Liver (tissue), 9 donors: ENCODE results near the gene ACO2. TPM values are rescaled to one million over a fixed set of nuclear protein-coding genes. Genes with fewer than 3 reads are reported as not detected.
"Not testable (repeated sequence)": the region's sequence is repeated elsewhere in the genome, so short reads cannot be mapped to it uniquely, and the experiment has no call there.

ENCODE experiments used
- DNase-seq: peaks from one replicate; pipeline ENCODE4 v3.0.0-alpha.2; 2017; ENCODE audit warnings: low spot score
- H3K27ac ChIP-seq, 2 donors: one replicate each; pipeline ENCODE4 v1.7.0; 2013; ENCODE audit warnings: inconsistent platforms in 2 of 2, low read length in 2 of 2, control low read depth in 1 of 2, low read depth in 1 of 2, mild to moderate bottlenecking in 1 of 2
- H3K27me3 ChIP-seq, 4 donors: one replicate each; pipeline versions ENCODE4 v1.6.1 to v1.7.0; 2013; ENCODE audit warnings: low read length in 3 of 4, inconsistent platforms in 1 of 4, mild to moderate bottlenecking in 1 of 4, moderate library complexity in 1 of 4; ENCODE audit not compliant: control insufficient read depth in 4 of 4, insufficient read depth in 4 of 4
- H3K36me3 ChIP-seq, 4 donors: one replicate each; pipeline versions ENCODE4 v1.6.1 to v1.7.0; 2013; ENCODE audit warnings: low read length in 3 of 4, mild to moderate bottlenecking in 3 of 4, low read depth in 1 of 4, moderate library complexity in 1 of 4; ENCODE audit not compliant: control insufficient read depth in 4 of 4, insufficient read depth in 3 of 4
- H3K4me1 ChIP-seq, 4 donors: one replicate each; pipeline versions ENCODE4 v1.6.1 to v1.7.0; 2013; ENCODE audit warnings: low read length in 3 of 4, mild to moderate bottlenecking in 3 of 4, moderate library complexity in 1 of 4; ENCODE audit not compliant: control insufficient read depth in 4 of 4, insufficient read depth in 4 of 4
- H3K4me3 ChIP-seq, 3 donors: one replicate each; pipeline versions ENCODE4 v1.6.1 to v1.7.0; 2013; ENCODE audit warnings: low read length in 3 of 3, control low read depth in 1 of 3, low read depth in 1 of 3, mild to moderate bottlenecking in 1 of 3
- H3K9ac ChIP-seq, 2 donors: one replicate each; pipeline ENCODE4 v1.7.0; 2013; ENCODE audit warnings: low read length in 2 of 2, mild to moderate bottlenecking in 2 of 2, moderate library complexity in 2 of 2, control low read depth in 1 of 2, low read depth in 1 of 2
- H3K9me3 ChIP-seq, 4 donors: one replicate each; pipeline versions ENCODE4 v1.6.1 to v1.7.0; 2013; ENCODE audit warnings: low read length in 3 of 4; ENCODE audit not compliant: control insufficient read depth in 4 of 4
- EGR1 ChIP-seq, 2 donors: IDR thresholded peaks; 2 replicates each; pipeline ENCODE4 v1.6.1; 2016 to 2018; ENCODE audit warnings: antibody characterized with exemption in 2 of 2, low read depth in 2 of 2
- FOXA1 ChIP-seq: IDR thresholded peaks from 2 replicates; pipeline ENCODE4 v1.6.1; 2016; ENCODE audit warnings: antibody characterized with exemption
- FOXA2 ChIP-seq: IDR thresholded peaks from 2 replicates; pipeline ENCODE4 v1.6.1; 2016; ENCODE audit warnings: antibody characterized with exemption
- GABPA ChIP-seq, 2 donors: IDR thresholded peaks in 1 of 2; conservative IDR thresholded peaks in 1 of 2; 2 replicates each; pipeline ENCODE4 v1.6.1; 2016; ENCODE audit warnings: antibody characterized with exemption in 2 of 2, mild to moderate bottlenecking in 1 of 2, moderate library complexity in 1 of 2
- HNF4A ChIP-seq, 2 donors: conservative IDR thresholded peaks; 2 replicates each; pipeline ENCODE4 v1.6.1; 2016; ENCODE audit warnings: antibody characterized with exemption in 2 of 2, mild to moderate bottlenecking in 2 of 2
- HNF4G ChIP-seq: IDR thresholded peaks from 2 replicates; pipeline ENCODE4 v1.6.1; 2016; ENCODE audit warnings: antibody characterized with exemption
- JUND ChIP-seq, 2 donors: IDR thresholded peaks; 2 replicates each; pipeline ENCODE4 v1.6.1; 2016; ENCODE audit warnings: antibody characterized with exemption in 2 of 2
- RAD21 ChIP-seq, 2 donors: IDR thresholded peaks; 2 replicates each; pipeline ENCODE4 v1.6.1; 2016; ENCODE audit warnings: antibody characterized with exemption in 2 of 2, mild to moderate bottlenecking in 2 of 2
- REST ChIP-seq: IDR thresholded peaks from 2 replicates; pipeline ENCODE4 v1.6.1; 2016; ENCODE audit warnings: antibody characterized with exemption, mild to moderate bottlenecking
- RXRA ChIP-seq, 2 donors: IDR thresholded peaks; 2 replicates each; pipeline ENCODE4 v1.6.1; 2017 to 2018; ENCODE audit warnings: antibody characterized with exemption in 2 of 2, mild to moderate bottlenecking in 1 of 2
- SP1 ChIP-seq: IDR thresholded peaks from 2 replicates; pipeline ENCODE4 v1.6.1; 2018; ENCODE audit warnings: antibody characterized with exemption, mild to moderate bottlenecking
- YY1 ChIP-seq: IDR thresholded peaks from 2 replicates; pipeline ENCODE4 v1.6.1; 2016; ENCODE audit warnings: antibody characterized with exemption, mild to moderate bottlenecking
- ZBTB33 ChIP-seq: IDR thresholded peaks from 2 replicates; pipeline ENCODE4 v1.6.1; 2016; ENCODE audit warnings: antibody characterized with exemption
- WGBS: extraction: QIAGEN DNeasy Blood & Tissue Kit; methylation state at CpG from one replicate; pipeline ENCODE4 v1.1.7; 2013; 5-methylcytosine and 5-hydroxymethylcytosine counted together
- polyA plus RNA-seq, 2 donors: library from polyadenylated mRNA; stranded (reverse) in 1 of 2; unstranded in 1 of 2; fragments of 200-250 nt in 1 of 2; fragments of >200 nt in 1 of 2; fragmentation: Nextera tagmentation in 1 of 2; extraction: Ambion mirVana in 1 of 2; gene quantifications; one replicate each; pipeline versions ENCODE4 v1.2.1 to v1.2.3, GENCODE V29; 2013 to 2015
- total RNA-seq, 2 donors: library from RNA; depleted of rRNA; stranded (reverse); fragments of >200 nt; gene quantifications; one replicate each; pipeline ENCODE4 v1.2.3, GENCODE V29; 2014
- donor health status: healthy.
- donor health status: healthy.
- donor health status: healthy.
- donor health status: healthy.
- donor health status: healthy.

The ACO2 gene
- total and polyA plus RNA-seq, 4 donors = 45.3 to 76.1 (median 68.9) TPM

GRCh38 chr22:41433480-41433879 is 35.4 kb upstream of the ACO2 start:
- not testable (repeated sequence) for H3K9ac ChIP-seq, H3K9me3 ChIP-seq, H3K27me3 ChIP-seq, H3K4me3 ChIP-seq, DNase-seq, H3K27ac ChIP-seq
- Histone ChIP-seq H3K4me1 (peaks cover 7 to 39% (median 21%) of the 10 kb centered on the region in 4 donors), H3K36me3 (peaks cover 17 to 29% (median 21%) of the 10 kb centered on the region in 4 donors)
- WGBS = 41% methylated on average over 1 of the region's 1 CpG
- peak; percentile 10 to 22 for TF ChIP-seq RXRA (IDR thresholded peaks at IDR 0.05)

GRCh38 chr22:41434361-41435003 is 34.4 kb upstream of the ACO2 start:
- peaks cover 17 to 31% (median 21%) of the 10 kb centered on the region in 4 donors for H3K36me3 ChIP-seq
- H3K9ac ChIP-seq, H3K4me3 ChIP-seq, H3K27ac ChIP-seq, DNase-seq, H3K27me3 ChIP-seq, H3K9me3 ChIP-seq: not testable (repeated sequence)
- peaks cover 9 to 46% (median 25%) of the 10 kb centered on the region in 4 donors for H3K4me1 ChIP-seq
- TF ChIP-seq RAD21 (IDR thresholded peaks at IDR 0.05) = peak in 1 of 2 donors; percentile 29
- TF ChIP-seq RXRA (IDR thresholded peaks at IDR 0.05) = peak in 1 of 2 donors; percentile 16
- WGBS = 74% methylated on average over 5 of the region's 5 CpGs

- TF ChIP-seq HNF4A (conservative IDR thresholded peaks at IDR 0.05) (no peak), SP1 (no peak), HNF4G (no peak), JUND (IDR thresholded peaks at IDR 0.05) (no peak)
- Histone ChIP-seq H3K4me1 (peaks cover 9 to 47% (median 26%) of the 10 kb centered on the region in 4 donors), H3K4me3 (no peak overlapping the region), H3K27ac (no peak overlapping the region), H3K9me3 (no peaks in the 10 kb centered on the region), H3K27me3 (no peaks in the 10 kb centered on the region), H3K9ac (no peak overlapping the region), H3K36me3 (peaks cover 17 to 33% (median 21%) of the 10 kb centered on the region in 4 donors)
- 77% methylated on average over 4 of the region's 4 CpGs for WGBS
- DNase-seq = no peak
These were observed 33.4 kb upstream of the ACO2 start for GRCh38 chr22:41435560-41435959.

- Histone ChIP-seq H3K9ac (no peak overlapping the region), H3K4me3 (no peak overlapping the region), H3K27ac (no peak overlapping the region), H3K36me3 (peaks cover 17 to 30% (median 21%) of the 10 kb centered on the region in 4 donors), H3K9me3 (no peaks in the 10 kb centered on the region), H3K27me3 (no peaks in the 10 kb centered on the region), H3K4me1 (peaks cover 9 to 49% (median 27%) of the 10 kb centered on the region in 4 donors)
- 85% methylated on average over 23 of the region's 23 CpGs for WGBS
- DNase-seq = no peak
- no peak for TF ChIP-seq HNF4A (conservative IDR thresholded peaks at IDR 0.05)
- no peak for TF ChIP-seq RAD21 (IDR thresholded peaks at IDR 0.05)
- TF ChIP-seq REST = no peak
- no peak for TF ChIP-seq GABPA (IDR thresholded peaks at IDR 0.05 in 1 of 2, conservative IDR thresholded peaks at IDR 0.05 in 1 of 2)
- no peak for TF ChIP-seq YY1
- TF ChIP-seq FOXA2 = no peak
- TF ChIP-seq RXRA (IDR thresholded peaks at IDR 0.05) = no peak
- no peak for TF ChIP-seq FOXA1
- no peak for TF ChIP-seq EGR1 (IDR thresholded peaks at IDR 0.05; ENCODE audit: low read depth in 2 of 2)
- TF ChIP-seq JUND (IDR thresholded peaks at IDR 0.05) = no peak
- no peak for TF ChIP-seq HNF4G
- no peak for TF ChIP-seq ZBTB33
These were observed 32.4 kb upstream of the ACO2 start for GRCh38 chr22:41436322-41437113.
